K562 (cell line): ENCODE results near the gene HSDL2. TPM values are rescaled to one million over a fixed set of nuclear protein-coding genes. Genes with fewer than 3 reads are reported as not detected.

Source experiments
- ATAC-seq: fragments of 200-7000 bp; cut with Tn5 transposase; 3 replicates; pipeline ENCODE4 v1.9.1; 2020; ENCODE audit warnings: moderate library complexity
- BruUV-seq: library from RNA; stranded (reverse); fragments of 400-500 nt; replicated peaks from 2 replicates; lab custom pipeline; 2021; lab: Mats Ljungman, UMichigan
- CTCF ChIA-PET: fragments of 300-600 bp; formaldehyde crosslinking; extraction: SDS; loops from one replicate; lab custom pipeline; 2021; ENCODE audit warnings: low intra/inter-chr PET ratio; lab: Yijun Ruan, JAX
- POLR2A ChIA-PET: fragments of 300-600, 350-650 bp; sonication (Branson Sonifier 250); formaldehyde crosslinking; extraction: SDS; loops from one replicate; lab custom pipeline; 2021; ENCODE audit warnings: antibody characterized with exemption, inconsistent platforms; lab: Yijun Ruan, JAX
- DNase-seq, 4 experiments: peaks; one replicate each; pipeline versions ENCODE4 v3.0.0 to v3.0.0-alpha.2; 2011 to 2018; ENCODE audit warnings: low spot score in 3 of 4, mixed read lengths in 3 of 4; ENCODE audit errors: extremely low read depth in 1 of 4
- FAIRE-seq: peaks from 2 replicates; lab custom pipeline; 2011; peaks lifted over from hg19 to GRCh38; lab: Jason Lieb, UNC
- H2AFZ ChIP-seq: 2 replicates; pipeline ENCODE4 v1.6.0; 2011; ENCODE audit warnings: low read depth, low read length, control low read depth, inconsistent platforms
- H3K27ac ChIP-seq: fragments of 200-600 bp; 3 replicates; pipeline ENCODE4 v1.8.0; 2011; ENCODE audit warnings: low read depth, mild to moderate bottlenecking, control low read depth, inconsistent platforms, low read length, moderate library complexity, mixed read lengths; ENCODE audit errors: extremely low read depth
- H3K27me3 ChIP-seq, 2 experiments: fragments of 300-600 bp in 1 of 2; 2 replicates in 1 of 2; 3 replicates in 1 of 2; pipeline versions ENCODE4 v1.6.0 to v1.8.0; 2011; ENCODE audit warnings: inconsistent platforms in 2 of 2, low read length in 2 of 2, mild to moderate bottlenecking in 1 of 2, mixed read lengths in 1 of 2, moderate library complexity in 1 of 2; ENCODE audit not compliant: control insufficient read depth in 2 of 2, insufficient read depth in 2 of 2
- H3K36me3 ChIP-seq: fragments of 300-600 bp; 3 replicates; pipeline ENCODE4 v1.8.0; 2011; ENCODE audit warnings: mild to moderate bottlenecking, low read length, inconsistent platforms; ENCODE audit not compliant: control insufficient read depth, insufficient read depth
- H3K4me1 ChIP-seq, 2 experiments: fragments of 200-600 bp in 1 of 2; replicated peaks in 1 of 2; 2 replicates in 1 of 2; 3 replicates in 1 of 2; pipeline versions ENCODE4 v1.5.1 to v1.8.0; 2011; ENCODE audit warnings: inconsistent platforms in 2 of 2, low read length in 2 of 2, mild to moderate bottlenecking in 1 of 2, mixed read lengths in 1 of 2, moderate library complexity in 1 of 2; ENCODE audit not compliant: control insufficient read depth in 2 of 2, insufficient read depth in 2 of 2
- H3K4me2 ChIP-seq: 2 replicates; pipeline ENCODE4 v1.6.1; 2011; ENCODE audit warnings: low read length, control low read depth, inconsistent platforms, mixed read lengths; ENCODE audit not compliant: insufficient read depth
- H3K4me3 ChIP-seq: fragments of 200-600 bp; sonication (generic), shearing (Covaris generic); 2 replicates; pipeline ENCODE4 v1.5.1; 2016; ENCODE audit warnings: control low read depth, inconsistent platforms
- H3K79me2 ChIP-seq: fragments of 200-600 bp; 3 replicates; pipeline ENCODE4 v1.8.0; 2011; ENCODE audit warnings: low read length, inconsistent platforms; ENCODE audit not compliant: control insufficient read depth, insufficient read depth
- H3K9ac ChIP-seq, 2 experiments: 2 replicates each; pipeline versions ENCODE4 v1.6.0 to v1.6.1; 2011; ENCODE audit warnings: low read depth in 2 of 2, low read length in 2 of 2, control low read depth in 1 of 2, inconsistent platforms in 1 of 2, mild to moderate bottlenecking in 1 of 2, mixed read lengths in 1 of 2; ENCODE audit not compliant: insufficient read depth in 1 of 2
- H3K9me1 ChIP-seq: one replicate; pipeline ENCODE4 v1.6.0; 2011; ENCODE audit warnings: inconsistent platforms, mild to moderate bottlenecking, low read length, moderate library complexity; ENCODE audit not compliant: control insufficient read depth, insufficient read depth
- H3K9me3 ChIP-seq: replicated peaks from 2 replicates; pipeline ENCODE4 v1.5.1; 2011; ENCODE audit warnings: low read depth, low read length, inconsistent platforms; ENCODE audit not compliant: control insufficient read depth, insufficient read depth
- H4K20me1 ChIP-seq: replicated peaks from 2 replicates; pipeline ENCODE4 v1.6.1; 2011; ENCODE audit warnings: low read length, inconsistent platforms, mixed read lengths; ENCODE audit not compliant: control insufficient read depth, insufficient read depth
- ARNT ChIP-seq, 2 experiments: fragments of 450-650 bp; IDR thresholded peaks; 2 replicates each; pipeline ENCODE4 v1.6.1; 2016; ENCODE audit warnings: mild to moderate bottlenecking in 1 of 2
- C11orf30 ChIP-seq: fragments of 450-650 bp; IDR thresholded peaks from 2 replicates; pipeline ENCODE4 v1.6.1; 2016; ENCODE audit warnings: low read depth, mild to moderate bottlenecking
- MCM2 ChIP-seq: fragments of 450-650 bp; IDR thresholded peaks from 2 replicates; pipeline ENCODE4 v1.6.1; 2017; ENCODE audit warnings: low read depth, mild to moderate bottlenecking
- MEIS2 ChIP-seq: fragments of 450-650 bp; IDR thresholded peaks from 2 replicates; pipeline ENCODE4 v1.6.1; 2014; ENCODE audit warnings: mild to moderate bottlenecking; ENCODE audit not compliant: partially characterized antibody
- NFIX ChIP-seq: fragments of 250-450 bp; sonication (Bioruptor Pico); IDR thresholded peaks from 2 replicates; pipeline ENCODE4 v1.4.0; 2020; ENCODE audit warnings: low read depth, mild to moderate bottlenecking, moderate library complexity
- POLR2AphosphoS5 ChIP-seq: IDR thresholded peaks from 2 replicates; pipeline ENCODE4 v1.6.1; 2011; ENCODE audit warnings: mild to moderate bottlenecking, low read depth, low read length, moderate library complexity; ENCODE audit not compliant: control insufficient read depth, insufficient read depth
- RFX1 ChIP-seq: fragments of 450-650 bp; IDR thresholded peaks from 2 replicates; pipeline ENCODE4 v1.6.1; 2016; ENCODE audit warnings: mild to moderate bottlenecking, moderate library complexity
- ZKSCAN1 ChIP-seq: fragments of 150-350 bp; IDR thresholded peaks from 2 replicates; pipeline ENCODE4 v1.6.1; 2016; ENCODE audit warnings: low read depth, low read length
- WGBS: fragments of 100-300 bp; shearing (Covaris generic); methylation state at CpG from one replicate; pipeline ENCODE4 v1.1.6; 2016; ENCODE audit warnings: low coverage, mixed read lengths; ENCODE audit not compliant: insufficient coverage; ENCODE audit errors: missing lambda C conversion rate; 5-methylcytosine and 5-hydroxymethylcytosine counted together
- in situ Hi-C: fragments of 300-500 bp; cut with MboI; formaldehyde crosslinking; loops from 4 replicates; pipeline ENCODE4 v1.15.0; 2018; ENCODE audit warnings: inconsistent platforms, mixed read lengths
- intact Hi-C: fragments of 100-400 bp; cut with micrococcal nuclease; formaldehyde crosslinking; loops from 2 replicates; pipeline ENCODE4 v1.14.2; 2022
- polyA plus RNA-seq, 8 experiments: library from polyadenylated mRNA; depleted of rRNA in 4 of 8; stranded (reverse) in 5 of 8; unstranded in 3 of 8; fragments of >200 nt; fragmentation: Nextera tagmentation in 2 of 8; fragmentation: Illumina TruSeq in 1 of 8; extraction: Ambion mirVana in 2 of 8; extraction: Trizol in 1 of 8; gene quantifications; 2 replicates each; pipeline versions ENCODE4 v1.2.1 to v1.2.3, GENCODE V29; 2011 to 2014; ENCODE audit warnings: inconsistent platforms in 1 of 8, missing spikeins in 1 of 8
- total RNA-seq, 7 experiments: library from RNA; depleted of rRNA in 6 of 7; stranded (reverse); fragments of >200 nt in 6 of 7; fragmentation: Illumina TruSeq in 2 of 7; extraction: Trizol in 2 of 7; gene quantifications; 2 replicates each; pipeline versions ENCODE4 v1.2.1 to v1.2.3, GENCODE V29; 2011 to 2021; ENCODE audit warnings: low replicate concordance in 1 of 7
- TF ChIP-seq, protein P1 (sequence below): fragments of 450-650 bp; formaldehyde crosslinking; IDR thresholded peaks from 2 replicates; pipeline ENCODE4 v1.4.0; 2022; ENCODE audit warnings: mild to moderate bottlenecking, moderate library complexity
- TF ChIP-seq, protein P2 (sequence below): fragments of 450-650 bp; IDR thresholded peaks from 2 replicates; pipeline ENCODE4 v1.6.1; 2016
- TF ChIP-seq, protein P3 (sequence below), 2 experiments: IDR thresholded peaks in 1 of 2; conservative IDR thresholded peaks in 1 of 2; 2 replicates each; pipeline ENCODE4 v1.6.1; 2016; ENCODE audit warnings: low read depth in 2 of 2, mild to moderate bottlenecking in 1 of 2, missing compliant biosample characterization in 1 of 2, missing genetic modification characterization in 1 of 2, moderate library complexity in 1 of 2
- TF ChIP-seq, protein P4 (sequence below), 2 experiments: fragments of 450-650 bp; IDR thresholded peaks; 2 replicates each; pipeline ENCODE4 v1.6.1; 2016

Gene HSDL2
- total and polyA plus RNA-seq, 9 of the 15 experiments (the other 6 are each of a cell fraction or from before 2014, with no cell fraction given) = 22.8 to 74.1 (median 35.6) TPM

DNA sequence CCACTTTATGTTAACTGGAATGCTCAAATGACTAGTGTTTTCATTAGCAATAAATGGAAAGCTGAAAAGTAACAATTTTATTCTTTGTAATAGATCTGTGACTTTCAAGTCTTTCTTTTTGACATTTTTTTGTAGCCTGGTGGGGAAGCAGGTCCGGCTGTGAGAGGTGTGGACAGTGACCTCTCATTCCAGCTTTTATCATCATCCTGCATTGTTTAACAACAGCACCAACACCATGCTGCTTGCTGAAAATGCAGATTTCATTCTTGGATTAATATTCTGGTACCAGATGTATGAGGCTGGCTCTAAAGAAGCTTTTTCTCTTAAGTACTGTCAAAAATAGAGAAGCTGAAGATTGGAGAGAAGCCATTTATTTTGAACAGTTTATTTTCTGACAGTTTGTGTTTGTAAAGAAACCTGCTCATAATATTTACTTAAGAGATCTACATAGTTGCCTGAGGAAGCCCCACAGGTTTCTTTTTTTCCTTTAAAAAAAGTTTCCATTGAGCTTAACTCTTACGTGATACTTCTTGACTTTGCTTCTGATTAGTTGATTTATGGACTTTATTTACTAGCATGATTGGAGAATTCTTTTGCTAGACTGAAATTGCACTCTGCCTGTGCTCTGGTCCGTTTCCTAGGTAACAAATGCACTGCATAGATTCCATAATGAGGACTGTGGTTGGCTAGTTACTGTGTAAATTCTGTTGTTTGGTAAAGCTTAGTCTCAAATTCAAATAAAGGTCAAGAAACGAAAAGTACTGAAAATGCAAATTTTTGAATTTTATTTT is 110.2 kb downstream of the HSDL2 start:
- no peak overlapping the region for H2AFZ ChIP-seq
- no TSS peak for BruUV-seq
- in situ Hi-C loops (no loop called here), intact Hi-C loops (loop anchor here (5.0 kb wide), 1 partner anchor 68 kb away; no protein-coding TSS in a partner anchor)
- WGBS = 44% methylated on average over 4 of the region's 4 CpGs
- POLR2A ChIA-PET = interaction anchor here (1.0 to 1.6 kb wide), 3 partner anchors 8 to 731 kb away, joined by 3 to 5 read pairs (median 4); no protein-coding TSS in a partner anchor
- peaks cover 6 to 32% of the 10 kb centered on the region in 2 experiments; a peak in 4 of 5 replicates for H3K4me1 ChIP-seq
- no peaks in the 10 kb centered on the region for H3K27me3 ChIP-seq
- 0 out of 2 replicates have a peak, but pooled peaks cover 4% of the 10 kb centered on the region for H4K20me1 ChIP-seq
- no peak overlapping the region for H3K4me3 ChIP-seq
- peaks cover 33% of the 10 kb centered on the region for H3K36me3 ChIP-seq
- no peak overlapping the region for H3K9ac ChIP-seq
- H3K9me1 ChIP-seq = no peaks in the 10 kb centered on the region
- peaks cover 95% of the 10 kb centered on the region for H3K79me2 ChIP-seq
- no peak overlapping the region for H3K4me2 ChIP-seq
- CTCF ChIA-PET = no interaction called here
- H3K9me3 ChIP-seq = peaks cover 9% of the 10 kb centered on the region; the same call in 1 of the 2 replicates
- FAIRE-seq (peak; percentile 35), DNase-seq (no peak), ATAC-seq (no peak)
- no peak overlapping the region; the same call in 2 of the 3 replicates for H3K27ac ChIP-seq
- TF ChIP-seq, protein P1, sequence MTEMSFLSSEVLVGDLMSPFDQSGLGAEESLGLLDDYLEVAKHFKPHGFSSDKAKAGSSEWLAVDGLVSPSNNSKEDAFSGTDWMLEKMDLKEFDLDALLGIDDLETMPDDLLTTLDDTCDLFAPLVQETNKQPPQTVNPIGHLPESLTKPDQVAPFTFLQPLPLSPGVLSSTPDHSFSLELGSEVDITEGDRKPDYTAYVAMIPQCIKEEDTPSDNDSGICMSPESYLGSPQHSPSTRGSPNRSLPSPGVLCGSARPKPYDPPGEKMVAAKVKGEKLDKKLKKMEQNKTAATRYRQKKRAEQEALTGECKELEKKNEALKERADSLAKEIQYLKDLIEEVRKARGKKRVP (CRISPR knock-in tag) = 0 out of 2 replicates have a peak, but pooled peaks have one; percentile 11
- TF ChIP-seq, protein P2, sequence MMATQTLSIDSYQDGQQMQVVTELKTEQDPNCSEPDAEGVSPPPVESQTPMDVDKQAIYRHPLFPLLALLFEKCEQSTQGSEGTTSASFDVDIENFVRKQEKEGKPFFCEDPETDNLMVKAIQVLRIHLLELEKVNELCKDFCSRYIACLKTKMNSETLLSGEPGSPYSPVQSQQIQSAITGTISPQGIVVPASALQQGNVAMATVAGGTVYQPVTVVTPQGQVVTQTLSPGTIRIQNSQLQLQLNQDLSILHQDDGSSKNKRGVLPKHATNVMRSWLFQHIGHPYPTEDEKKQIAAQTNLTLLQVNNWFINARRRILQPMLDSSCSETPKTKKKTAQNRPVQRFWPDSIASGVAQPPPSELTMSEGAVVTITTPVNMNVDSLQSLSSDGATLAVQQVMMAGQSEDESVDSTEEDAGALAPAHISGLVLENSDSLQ = peak; percentile 25; the same call in 1 of the 2 replicates
- no peak for TF ChIP-seq POLR2AphosphoS5
- TF ChIP-seq, protein P3, sequence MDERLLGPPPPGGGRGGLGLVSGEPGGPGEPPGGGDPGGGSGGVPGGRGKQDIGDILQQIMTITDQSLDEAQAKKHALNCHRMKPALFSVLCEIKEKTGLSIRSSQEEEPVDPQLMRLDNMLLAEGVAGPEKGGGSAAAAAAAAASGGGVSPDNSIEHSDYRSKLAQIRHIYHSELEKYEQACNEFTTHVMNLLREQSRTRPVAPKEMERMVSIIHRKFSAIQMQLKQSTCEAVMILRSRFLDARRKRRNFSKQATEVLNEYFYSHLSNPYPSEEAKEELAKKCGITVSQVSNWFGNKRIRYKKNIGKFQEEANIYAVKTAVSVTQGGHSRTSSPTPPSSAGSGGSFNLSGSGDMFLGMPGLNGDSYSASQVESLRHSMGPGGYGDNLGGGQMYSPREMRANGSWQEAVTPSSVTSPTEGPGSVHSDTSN (CRISPR knock-in tag; IDR thresholded peaks at IDR 0.05; ENCODE audit: low read depth) = no peak
- TF ChIP-seq, protein P3 (tag; conservative IDR thresholded peaks at IDR 0.05; ENCODE audit: low read depth) = peak; percentile 51
- TF ChIP-seq NFIX = no peak
- TF ChIP-seq ARNT (IDR thresholded peaks at IDR 0.05) = no peak
- peak; percentile 75 for TF ChIP-seq MEIS2
- TF ChIP-seq C11orf30 = no peak
- TF ChIP-seq, protein P4, sequence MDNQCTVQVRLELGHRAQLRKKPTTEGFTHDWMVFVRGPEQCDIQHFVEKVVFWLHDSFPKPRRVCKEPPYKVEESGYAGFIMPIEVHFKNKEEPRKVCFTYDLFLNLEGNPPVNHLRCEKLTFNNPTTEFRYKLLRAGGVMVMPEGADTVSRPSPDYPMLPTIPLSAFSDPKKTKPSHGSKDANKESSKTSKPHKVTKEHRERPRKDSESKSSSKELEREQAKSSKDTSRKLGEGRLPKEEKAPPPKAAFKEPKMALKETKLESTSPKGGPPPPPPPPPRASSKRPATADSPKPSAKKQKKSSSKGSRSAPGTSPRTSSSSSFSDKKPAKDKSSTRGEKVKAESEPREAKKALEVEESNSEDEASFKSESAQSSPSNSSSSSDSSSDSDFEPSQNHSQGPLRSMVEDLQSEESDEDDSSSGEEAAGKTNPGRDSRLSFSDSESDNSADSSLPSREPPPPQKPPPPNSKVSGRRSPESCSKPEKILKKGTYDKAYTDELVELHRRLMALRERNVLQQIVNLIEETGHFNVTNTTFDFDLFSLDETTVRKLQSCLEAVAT (IDR thresholded peaks at IDR 0.05) = no peak
- TF ChIP-seq RFX1 = peak; percentile 70
- TF ChIP-seq MCM2 = no peak
- no peak for TF ChIP-seq ZKSCAN1
